Activated CD4-positive, alpha-beta T cell treated with anti-CD3 and anti-CD28 coated beads, Interleukin-2, Interleukin-6, amounts not matched to agents 100 ng/mL and 50 ng/mL, durations not matched to agents 16 hours and 8 hours (primary cell): ENCODE data around the gene CDS2.
"Not testable (repeated sequence)": the region's sequence is repeated elsewhere in the genome, so short reads cannot be mapped to it uniquely, and the experiment has no call there.

Experiments
- DNase-seq: peaks from one replicate; pipeline ENCODE4 v3.0.0-alpha.2; 2020

CDS2 gene

GRCh38 chr20:5126512-5127203, at the start of gene CDS2:
Gene CDS2, plus strand, starts transcription at chr20:5127008. Its CDS starts 85 bp downstream, at chr20:5127093.
- DNase-seq = peak; percentile 100

DNA sequence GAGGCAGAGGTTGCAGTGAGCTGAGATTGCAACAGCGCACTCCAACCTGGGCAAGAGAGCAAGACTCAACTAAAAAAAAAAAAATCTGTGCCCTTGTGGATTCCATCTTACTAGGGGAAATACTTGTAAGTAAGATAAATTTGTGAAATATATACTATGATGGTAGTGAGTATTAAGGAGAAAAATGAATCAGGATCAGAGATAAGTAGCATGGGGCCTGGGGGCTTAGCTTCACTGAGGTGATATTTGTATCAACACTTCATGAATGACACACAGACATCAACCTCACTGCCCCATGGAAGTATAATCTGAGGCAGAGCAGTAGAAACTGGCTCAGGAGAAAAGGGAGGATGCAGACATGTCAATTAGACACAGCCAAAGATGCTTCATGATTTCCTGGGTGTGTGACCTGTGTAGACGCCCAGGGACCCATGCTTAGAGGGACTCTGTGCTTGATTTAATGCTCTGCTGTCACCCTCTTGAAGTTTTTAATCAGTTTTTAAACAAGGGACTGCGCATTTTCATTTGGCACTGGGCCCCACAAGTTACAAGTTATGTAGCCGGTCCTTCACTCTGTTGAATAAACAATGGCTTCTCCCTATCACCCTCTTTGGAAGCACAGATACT, 48.9 kb upstream of the CDS2 start:
- DNase-seq = peak; percentile 39

GRCh38 chr20:5078399-5078958, 48.3 kb upstream of the CDS2 start:
- peak; percentile 95 for DNase-seq

- DNase-seq = peak; percentile 79
Observed at GRCh38 chr20:5080384-5080877, 46.4 kb upstream of the CDS2 start.

- DNase-seq = no peak
Observed at GRCh38 chr20:5085380-5085779, 41.4 kb upstream of the CDS2 start.

DNA sequence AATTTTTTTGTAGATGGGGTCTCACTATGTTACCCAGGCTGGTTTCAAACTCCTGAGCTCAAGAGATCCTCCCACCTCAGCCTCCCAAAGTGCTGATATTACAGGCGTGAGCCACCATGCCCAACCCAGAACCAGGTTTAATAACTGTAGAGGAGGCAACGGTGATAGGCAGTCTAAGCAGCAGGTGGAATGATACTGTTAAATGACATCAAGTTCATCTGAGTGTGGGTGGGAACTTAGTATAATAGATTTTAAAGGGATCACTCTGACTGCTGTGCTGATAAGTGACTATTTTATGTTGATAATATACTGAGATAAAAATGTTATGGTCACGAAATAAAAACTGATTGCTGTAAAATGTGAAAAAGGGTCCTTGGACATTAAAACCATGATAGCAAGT, 38.1 kb upstream of the CDS2 start:
- no peak for DNase-seq

DNA sequence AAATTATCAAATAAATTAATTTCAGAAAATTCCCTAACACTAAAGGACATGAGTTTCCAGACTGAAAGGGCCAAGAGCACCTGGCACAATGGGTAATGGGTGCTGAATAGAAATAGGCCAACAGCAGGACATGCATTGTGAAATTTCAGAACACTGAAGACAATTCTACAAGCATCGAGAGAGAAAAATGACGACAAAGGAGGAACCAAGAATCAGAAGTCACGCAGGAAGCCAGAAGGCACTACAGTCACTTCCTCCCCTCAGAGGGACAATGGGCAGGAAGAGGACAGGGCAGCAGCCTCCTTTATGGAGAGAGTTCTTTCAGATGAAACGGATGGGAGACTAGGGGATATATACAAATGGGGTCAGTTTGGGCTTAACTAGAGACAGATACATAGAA, 36.6 kb upstream of the CDS2 start:
- DNase-seq = peak; percentile 39

DNA sequence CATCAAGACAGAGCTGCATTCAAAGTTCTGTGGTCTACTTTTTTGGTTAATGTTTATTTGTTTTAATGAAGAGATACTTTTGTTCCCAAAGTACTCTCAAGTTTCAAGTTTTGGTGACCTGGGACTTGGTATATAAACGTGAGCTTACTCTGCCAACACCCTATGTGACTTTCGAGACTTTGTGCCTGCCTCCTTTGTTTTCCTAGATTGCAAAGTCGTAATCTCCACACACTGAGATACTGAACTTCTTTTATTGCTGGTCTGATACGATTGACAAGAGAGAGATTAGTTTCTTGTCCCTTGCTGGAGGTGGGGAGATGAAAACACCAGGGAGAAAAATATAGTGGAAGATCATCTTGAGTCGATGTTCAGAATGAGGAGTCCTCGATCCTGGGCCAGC, 34.9 kb upstream of the CDS2 start:
- no peak for DNase-seq

GRCh38 chr20:5092765-5093339, 34.0 kb upstream of the CDS2 start:
- DNase-seq = no peak

DNA sequence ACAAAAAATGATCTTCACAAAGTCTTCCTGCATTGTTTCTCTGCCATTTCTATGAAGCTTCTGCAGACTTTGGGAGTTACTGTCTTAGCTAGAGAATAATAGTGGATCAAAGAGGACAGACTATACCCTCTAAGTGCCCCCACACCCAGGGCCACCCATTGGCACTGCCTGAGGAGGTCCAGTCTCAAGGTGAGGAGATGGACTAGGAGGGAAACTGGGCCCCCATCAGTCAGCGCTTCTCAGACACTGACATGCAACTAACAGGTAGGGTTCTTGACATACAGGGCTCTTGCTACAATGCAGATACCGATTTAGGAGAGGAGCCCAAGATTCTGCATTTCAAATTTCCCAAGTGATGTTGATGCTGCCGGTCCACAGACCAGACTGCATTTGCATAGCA, 31.4 kb upstream of the CDS2 start:
- DNase-seq = no peak

DNA sequence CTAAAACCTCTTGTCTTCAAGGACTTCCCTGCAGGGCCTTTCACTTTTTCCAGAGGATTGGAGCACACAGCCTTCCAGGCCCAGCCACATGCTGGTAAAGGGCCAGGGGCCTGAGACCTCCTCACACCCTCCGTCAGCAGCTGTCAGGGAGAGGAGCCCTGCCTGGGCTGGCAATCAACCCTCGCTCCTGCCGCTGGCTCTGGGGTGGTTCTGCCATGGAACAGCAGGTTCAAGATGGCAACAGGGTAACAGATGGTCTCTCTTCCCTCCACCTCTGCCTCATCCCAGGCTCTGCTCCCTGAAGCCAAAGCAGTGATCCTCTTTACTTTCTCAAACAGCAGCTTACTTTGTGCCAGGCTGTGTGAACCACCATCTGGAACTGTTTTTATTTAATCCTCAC, 30.9 kb upstream of the CDS2 start:
- no peak for DNase-seq

GRCh38 chr20:5096463-5096862, 30.3 kb upstream of the CDS2 start:
- DNase-seq = no peak

DNA sequence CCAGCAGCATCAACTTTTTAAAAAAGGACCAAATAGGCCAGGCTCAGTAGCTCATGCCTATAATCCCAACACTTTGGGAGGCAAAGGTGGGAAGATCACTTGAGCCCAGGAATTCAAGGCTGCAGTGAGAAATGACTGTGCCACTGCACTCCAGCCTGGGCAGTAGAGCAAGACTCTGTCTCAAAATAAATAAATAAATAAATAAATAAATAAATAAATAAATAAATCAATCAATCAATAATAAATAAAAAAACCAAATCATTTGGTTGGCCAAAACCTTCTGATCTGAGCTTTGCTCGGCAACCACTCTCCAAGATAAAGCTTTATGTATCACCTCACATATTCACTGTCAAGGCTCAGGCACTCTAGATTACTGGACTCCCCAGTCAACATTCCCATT, 27.8 kb upstream of the CDS2 start:
- not testable (repeated sequence) for DNase-seq

DNA sequence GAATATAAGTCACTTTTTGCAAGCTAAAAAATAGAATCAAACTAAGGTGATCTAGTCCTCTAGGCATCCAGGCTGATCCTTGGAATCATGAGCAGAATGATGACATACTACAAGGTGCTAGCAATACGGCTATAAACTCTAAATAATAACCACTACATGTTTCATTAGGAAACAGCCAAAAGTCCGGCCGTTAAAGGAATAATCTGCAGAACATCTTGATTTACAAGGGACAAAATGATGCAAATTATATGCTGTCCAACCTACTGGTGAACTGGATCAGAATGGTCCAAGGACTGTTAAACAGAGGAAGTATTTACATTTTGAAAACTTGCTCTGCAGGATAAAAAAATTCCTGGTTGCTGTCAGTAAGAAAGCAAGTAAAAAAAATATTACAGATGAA, 26.9 kb upstream of the CDS2 start:
- DNase-seq = not testable (repeated sequence)

- peak; percentile 81 for DNase-seq
Observed at GRCh38 chr20:5100684-5101347, 26.0 kb upstream of the CDS2 start.

- DNase-seq = no peak
Observed at GRCh38 chr20:5104479-5104878, 22.3 kb upstream of the CDS2 start.

DNA sequence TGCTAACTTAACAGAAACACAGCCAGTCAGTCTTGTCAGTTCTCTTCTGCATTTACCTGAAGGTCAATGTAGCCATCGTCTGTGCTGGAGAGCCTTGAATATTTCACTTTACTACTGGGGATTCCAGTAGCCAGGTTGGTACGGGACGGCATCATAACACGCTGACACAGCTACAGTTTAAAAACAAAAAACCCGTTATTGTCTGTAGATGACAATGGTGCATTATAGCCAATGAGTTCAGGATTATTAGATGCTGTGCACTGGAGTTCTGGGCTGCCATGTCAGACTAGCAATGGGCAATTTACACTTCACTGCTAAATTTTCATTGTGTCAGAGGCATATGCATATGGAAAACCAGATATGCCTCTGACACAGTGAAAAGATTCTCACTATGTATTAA, 17.5 kb upstream of the CDS2 start:
- no peak for DNase-seq

- DNase-seq = no peak
Observed at GRCh38 chr20:5113615-5113986, 13.2 kb upstream of the CDS2 start.

GRCh38 chr20:5114403-5114802, 12.4 kb upstream of the CDS2 start:
- DNase-seq = no peak

DNA sequence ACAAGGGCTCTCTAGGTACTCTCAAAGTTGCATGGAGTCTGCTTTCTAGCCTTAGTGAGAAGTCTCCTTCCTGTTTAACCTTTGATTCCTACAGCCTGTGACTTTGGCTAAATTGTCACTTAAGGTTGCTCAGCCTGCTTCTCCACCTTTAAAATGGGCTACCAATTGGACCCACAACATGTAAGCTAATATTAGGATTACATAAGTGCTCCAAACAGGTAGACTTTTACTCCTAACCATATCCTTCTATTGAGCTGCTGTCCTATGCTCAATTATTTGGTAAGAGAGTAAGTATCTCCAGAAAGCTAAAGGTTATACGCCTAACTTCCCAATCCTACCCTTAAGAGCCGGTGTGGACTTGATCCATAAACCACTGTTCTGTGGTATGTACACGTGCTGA, 9.9 kb upstream of the CDS2 start:
- DNase-seq = no peak

DNA sequence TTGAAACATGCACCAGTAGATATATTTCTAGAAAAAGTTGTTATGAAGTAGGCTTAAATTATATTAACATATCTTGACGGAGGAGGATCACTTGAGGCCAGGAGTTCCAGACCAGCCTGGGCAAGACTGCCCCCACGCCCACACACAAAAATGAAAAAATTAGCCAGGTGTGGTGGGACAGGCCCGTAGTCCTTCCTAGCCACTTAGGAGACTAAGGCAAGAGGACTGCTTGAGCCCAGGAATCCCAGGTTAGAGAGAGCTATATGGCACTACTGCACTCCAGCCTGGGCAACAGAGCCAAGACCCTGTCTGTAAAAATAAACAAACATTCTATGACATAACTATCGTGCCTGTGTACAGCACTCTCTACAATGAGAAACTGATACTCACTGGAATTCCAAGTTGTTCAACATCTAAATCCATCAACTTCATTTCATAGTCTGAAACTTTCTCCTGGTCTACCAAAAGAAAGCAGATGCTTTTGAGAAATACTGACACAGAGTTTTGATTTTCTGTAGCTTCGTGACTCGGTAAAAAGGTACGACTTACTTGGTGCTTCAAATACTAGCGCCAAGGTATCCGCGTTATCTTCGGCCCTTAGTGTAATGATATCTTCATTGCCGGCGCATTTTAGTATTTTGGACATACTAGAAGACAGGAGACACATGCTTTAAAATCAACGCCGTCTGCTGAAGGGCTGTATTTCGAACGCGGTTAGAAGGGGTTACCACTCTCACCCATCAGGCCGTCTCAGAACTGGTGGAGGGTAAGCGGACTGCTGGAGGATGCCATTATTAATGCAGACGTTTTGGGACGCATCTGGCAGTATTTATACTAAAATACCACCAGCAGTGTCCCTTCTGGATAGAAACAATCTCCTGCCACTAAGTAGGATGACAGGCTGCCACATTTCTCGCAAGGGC, 8.3 kb upstream of the CDS2 start:
- peak; percentile 34 for DNase-seq

GRCh38 chr20:5119143-5119434, 7.7 kb upstream of the CDS2 start:
- no peak for DNase-seq
